ENCODE results near the gene PHKG2.

Gene PHKG2

DNA sequence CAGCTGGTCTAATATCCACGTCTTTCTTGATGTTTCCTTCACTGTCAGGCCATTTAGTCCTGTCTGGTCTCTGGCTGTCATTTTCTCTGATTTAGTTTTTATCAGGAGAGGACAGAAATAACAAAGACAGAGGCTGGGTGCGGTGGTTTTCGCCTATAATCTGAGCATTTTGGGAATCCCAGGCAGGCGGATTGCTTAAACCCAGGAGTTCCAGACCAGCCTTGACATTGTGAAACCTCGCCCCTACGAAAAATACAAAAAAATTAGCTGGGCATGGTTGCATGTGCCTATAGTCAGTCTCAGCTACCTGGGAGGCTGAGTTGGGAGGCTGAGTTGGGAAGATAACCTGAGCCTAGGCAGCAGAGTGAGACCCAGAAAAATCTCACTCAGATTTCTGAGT is 42.2 kb upstream of the PHKG2 start:
- TF ChIP-seq, protein P1, sequence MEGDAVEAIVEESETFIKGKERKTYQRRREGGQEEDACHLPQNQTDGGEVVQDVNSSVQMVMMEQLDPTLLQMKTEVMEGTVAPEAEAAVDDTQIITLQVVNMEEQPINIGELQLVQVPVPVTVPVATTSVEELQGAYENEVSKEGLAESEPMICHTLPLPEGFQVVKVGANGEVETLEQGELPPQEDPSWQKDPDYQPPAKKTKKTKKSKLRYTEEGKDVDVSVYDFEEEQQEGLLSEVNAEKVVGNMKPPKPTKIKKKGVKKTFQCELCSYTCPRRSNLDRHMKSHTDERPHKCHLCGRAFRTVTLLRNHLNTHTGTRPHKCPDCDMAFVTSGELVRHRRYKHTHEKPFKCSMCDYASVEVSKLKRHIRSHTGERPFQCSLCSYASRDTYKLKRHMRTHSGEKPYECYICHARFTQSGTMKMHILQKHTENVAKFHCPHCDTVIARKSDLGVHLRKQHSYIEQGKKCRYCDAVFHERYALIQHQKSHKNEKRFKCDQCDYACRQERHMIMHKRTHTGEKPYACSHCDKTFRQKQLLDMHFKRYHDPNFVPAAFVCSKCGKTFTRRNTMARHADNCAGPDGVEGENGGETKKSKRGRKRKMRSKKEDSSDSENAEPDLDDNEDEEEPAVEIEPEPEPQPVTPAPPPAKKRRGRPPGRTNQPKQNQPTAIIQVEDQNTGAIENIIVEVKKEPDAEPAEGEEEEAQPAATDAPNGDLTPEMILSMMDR (IDR thresholded peaks at IDR 0.05; ENCODE audit: extremely low read depth, missing control alignments), result no peak

DNA sequence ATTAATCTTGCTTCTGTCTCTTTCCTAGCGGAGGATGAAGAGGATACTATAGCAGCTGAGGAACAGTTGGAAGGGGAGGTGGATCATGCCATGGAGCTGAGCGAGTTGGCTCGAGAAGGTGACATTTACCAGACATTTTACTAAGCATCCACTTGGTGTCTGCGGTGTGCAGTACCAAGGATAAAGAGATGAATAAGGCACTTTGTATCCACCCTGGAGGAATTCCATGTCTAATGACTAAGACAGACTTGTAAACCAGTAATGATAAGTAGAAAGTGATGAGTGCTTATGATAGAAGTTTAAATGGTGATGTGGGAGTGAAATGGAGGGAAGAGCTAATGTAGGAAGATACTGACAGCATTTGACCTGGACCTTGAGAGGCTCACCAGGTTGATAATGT is 37.3 kb upstream of the PHKG2 start:
- DNase-seq (ENCODE audit: low spot score), result no peak
- TF ChIP-seq, protein P1 (IDR thresholded peaks at IDR 0.05; ENCODE audit: extremely low read depth, missing control alignments), result no peak

More for the DNA sequence above, 42.2 kb upstream of the PHKG2 start:
- no peak for DNase-seq (ENCODE audit: low spot score)

DNA sequence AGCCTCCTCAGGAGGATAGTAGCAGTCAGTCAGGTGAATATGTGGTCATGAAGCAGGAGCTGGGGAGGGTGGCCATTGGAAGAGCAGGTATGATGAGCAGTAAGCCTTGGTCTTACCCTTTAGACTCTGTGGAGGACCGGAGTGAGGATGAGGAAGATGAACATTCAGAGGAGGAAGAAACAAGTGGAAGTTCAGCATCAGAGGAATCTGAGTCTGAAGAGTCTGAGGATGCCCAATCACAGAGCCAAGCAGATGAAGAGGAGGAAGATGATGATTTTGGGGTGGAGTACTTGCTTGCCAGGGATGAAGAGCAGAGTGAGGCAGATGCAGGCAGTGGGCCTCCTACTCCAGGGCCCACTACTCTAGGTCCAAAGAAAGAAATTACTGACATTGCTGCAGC is 36.5 kb upstream of the PHKG2 start:
- DNase-seq (ENCODE audit: low spot score), result no peak
- TF ChIP-seq, protein P1 (IDR thresholded peaks at IDR 0.05; ENCODE audit: extremely low read depth, missing control alignments), result no peak

DNA sequence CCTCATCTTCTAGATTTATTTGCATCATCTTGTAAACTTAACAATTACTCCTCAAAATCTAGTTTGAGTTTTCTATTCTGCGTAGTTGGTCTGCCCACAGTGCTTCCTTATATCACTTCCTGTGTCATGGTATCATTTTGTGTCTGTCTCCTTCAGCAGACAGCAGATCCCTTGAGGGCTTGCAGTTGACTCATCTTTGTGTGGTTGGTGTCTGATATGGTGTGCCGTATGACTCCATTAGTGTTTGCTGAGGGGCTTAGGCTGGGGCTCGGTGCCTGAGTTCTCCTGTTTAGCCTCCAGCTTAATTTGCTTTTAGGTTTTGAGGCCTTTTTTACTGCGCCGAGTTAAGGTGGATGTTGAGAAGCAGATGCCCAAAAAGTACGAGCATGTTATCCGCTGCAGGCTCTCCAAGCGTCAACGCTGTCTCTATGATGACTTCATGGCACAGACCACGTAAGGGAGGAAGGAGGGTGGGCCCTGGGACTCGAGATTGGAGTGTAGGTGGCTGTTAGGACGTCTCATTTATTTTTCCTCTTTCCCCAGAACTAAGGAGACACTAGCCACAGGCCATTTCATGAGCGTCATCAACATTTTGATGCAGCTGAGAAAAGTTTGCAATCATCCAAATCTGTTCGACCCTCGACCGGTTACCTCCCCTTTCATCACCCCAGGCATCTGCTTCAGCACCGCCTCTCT is 32.3 kb upstream of the PHKG2 start:
- TF ChIP-seq, protein P1 (IDR thresholded peaks at IDR 0.05; ENCODE audit: extremely low read depth, missing control alignments), result no peak
- no peak for DNase-seq (ENCODE audit: low spot score)

DNA sequence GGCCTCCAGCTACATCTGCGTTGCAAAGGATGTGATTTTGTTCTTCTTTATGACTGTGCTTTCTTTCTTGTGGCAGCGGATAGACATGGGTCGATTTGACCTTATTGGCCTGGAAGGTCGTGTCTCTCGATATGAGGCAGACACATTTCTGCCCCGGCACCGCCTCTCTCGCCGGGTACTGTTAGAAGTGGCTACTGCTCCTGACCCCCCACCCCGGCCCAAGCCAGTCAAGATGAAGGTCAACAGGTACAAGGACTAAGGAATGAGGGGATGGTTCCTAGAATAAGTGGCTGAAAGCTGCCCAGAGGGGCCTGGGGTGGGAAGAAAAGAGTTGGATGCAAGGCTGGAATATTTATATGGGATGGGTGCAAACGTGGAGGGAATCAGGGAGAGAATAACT is 28.1 kb upstream of the PHKG2 start:
- DNase-seq (ENCODE audit: low spot score), result no peak
- TF ChIP-seq, protein P1 (IDR thresholded peaks at IDR 0.05; ENCODE audit: extremely low read depth, missing control alignments), result no peak

DNA sequence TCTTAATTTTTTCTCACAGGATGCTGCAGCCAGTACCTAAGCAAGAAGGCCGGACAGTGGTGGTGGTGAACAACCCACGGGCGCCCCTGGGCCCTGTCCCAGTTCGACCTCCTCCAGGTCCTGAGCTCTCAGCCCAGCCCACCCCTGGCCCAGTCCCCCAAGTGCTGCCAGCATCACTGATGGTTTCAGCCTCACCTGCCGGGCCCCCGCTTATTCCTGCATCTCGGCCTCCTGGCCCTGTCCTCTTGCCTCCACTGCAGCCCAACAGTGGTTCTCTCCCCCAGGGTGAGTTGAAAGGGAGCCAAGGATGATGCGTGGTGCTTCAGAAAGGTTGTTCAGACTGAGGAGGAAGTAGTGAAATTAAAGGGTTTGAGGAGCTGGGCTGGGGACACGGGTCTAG is 27.5 kb upstream of the PHKG2 start:
- DNase-seq (ENCODE audit: low spot score), result no peak
- TF ChIP-seq, protein P1 (IDR thresholded peaks at IDR 0.05; ENCODE audit: extremely low read depth, missing control alignments), result no peak

DNA sequence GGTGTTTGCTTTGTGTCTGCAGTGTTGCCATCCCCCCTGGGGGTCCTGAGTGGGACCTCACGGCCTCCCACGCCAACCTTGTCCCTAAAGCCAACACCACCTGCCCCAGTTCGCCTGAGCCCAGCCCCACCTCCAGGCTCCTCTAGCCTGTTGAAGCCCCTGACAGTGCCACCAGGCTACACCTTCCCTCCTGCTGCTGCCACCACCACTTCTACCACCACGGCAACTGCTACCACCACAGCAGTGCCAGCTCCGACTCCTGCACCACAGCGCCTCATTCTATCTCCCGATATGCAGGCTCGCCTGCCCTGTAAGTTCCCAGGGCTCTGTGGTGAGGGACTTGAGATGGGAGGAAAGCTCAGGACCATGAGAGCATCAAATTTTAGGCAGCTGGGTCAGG is 27.1 kb upstream of the PHKG2 start:
- TF ChIP-seq, protein P1 (IDR thresholded peaks at IDR 0.05; ENCODE audit: extremely low read depth, missing control alignments), result no peak
- DNase-seq (ENCODE audit: low spot score), result no peak

Measured in GM20000 (cell line).